GM12878 (cell line): ENCODE data around the gene TCOF1. TPM values are rescaled to one million over a fixed set of nuclear protein-coding genes. Genes with fewer than 3 reads are reported as not detected.
A peak's percentile ranks its signal among the peaks of the same experiment; 100 is the strongest.

Source experiments
- ATF2 ChIP-seq: IDR thresholded peaks from 2 replicates; pipeline ENCODE4 v1.6.1; 2012; ENCODE audit warnings: low read length, inconsistent platforms
- ATF7 ChIP-seq: fragments of 450-650 bp; IDR thresholded peaks from 2 replicates; pipeline ENCODE4 v1.6.1; 2016; ENCODE audit warnings: low read depth, mild to moderate bottlenecking
- BCL11A ChIP-seq: IDR thresholded peaks from 2 replicates; pipeline ENCODE4 v1.6.1; 2011; ENCODE audit warnings: low read depth, low read length
- CBX3 ChIP-seq: fragments of 200-600 bp; sonication (generic); IDR thresholded peaks from 2 replicates; pipeline ENCODE4 v1.6.1; 2016; ENCODE audit warnings: low read depth, borderline replicate concordance
- EGR1 ChIP-seq, 2 experiments: IDR thresholded peaks; 1 replicate in 1 of 2; 2 replicates in 1 of 2; pipeline ENCODE4 v1.6.1; 2011 to 2012; ENCODE audit warnings: low read depth in 2 of 2, low read length in 2 of 2, borderline replicate concordance in 1 of 2, mild to moderate bottlenecking in 1 of 2, moderate library complexity in 1 of 2
- ESRRA ChIP-seq: IDR thresholded peaks from 2 replicates; pipeline ENCODE4 v1.6.1; 2012; ENCODE audit warnings: mild to moderate bottlenecking, low read length, improper control_type of control experiment
- HDAC6 ChIP-seq: fragments of 200-600 bp; sonication (generic); IDR thresholded peaks from one replicate; pipeline ENCODE4 v1.8.0; 2017; ENCODE audit warnings: antibody characterized with exemption; ENCODE audit not compliant: unreplicated experiment
- KAT2A ChIP-seq: conservative IDR thresholded peaks from 2 replicates; pipeline ENCODE4 v1.6.1; 2011; ENCODE audit warnings: low read depth, low read length; ENCODE audit not compliant: control insufficient read depth
- KLF5 ChIP-seq: fragments of 450-650 bp; IDR thresholded peaks from 2 replicates; pipeline ENCODE4 v1.6.1; 2014; ENCODE audit warnings: mild to moderate bottlenecking; ENCODE audit not compliant: partially characterized antibody
- MXI1 ChIP-seq: fragments of 150-350 bp; IDR thresholded peaks from 2 replicates; pipeline ENCODE4 v1.6.1; 2011; ENCODE audit warnings: low read depth, mild to moderate bottlenecking, inconsistent platforms, low read length, improper control_type of control experiment
- NFYA ChIP-seq: IDR thresholded peaks from 2 replicates; pipeline ENCODE4 v1.6.1; 2011; ENCODE audit warnings: low read depth, mild to moderate bottlenecking, low read length, improper control_type of control experiment, borderline replicate concordance
- NRF1 ChIP-seq: conservative IDR thresholded peaks from 2 replicates; pipeline ENCODE4 v1.6.1; 2011; ENCODE audit warnings: mild to moderate bottlenecking, low read depth, low read length, improper control_type of control experiment
- RELA ChIP-seq: fragments of 450-650 bp; IDR thresholded peaks from 2 replicates; pipeline ENCODE4 v1.8.0; 2014; ENCODE audit warnings: borderline replicate concordance; ENCODE audit not compliant: partially characterized antibody
- SRF ChIP-seq, 2 experiments: IDR thresholded peaks; 2 replicates each; pipeline ENCODE4 v1.6.1; 2011; ENCODE audit warnings: low read depth in 2 of 2, low read length in 2 of 2, mild to moderate bottlenecking in 1 of 2, moderate library complexity in 1 of 2
- TAF1 ChIP-seq: IDR thresholded peaks from 2 replicates; pipeline ENCODE4 v1.6.1; 2011; ENCODE audit warnings: mild to moderate bottlenecking, low read depth, low read length, borderline replicate concordance
- YY1 ChIP-seq: IDR thresholded peaks from 2 replicates; pipeline ENCODE4 v1.6.1; 2011; ENCODE audit warnings: low read depth, mild to moderate bottlenecking, low read length
- ZBTB40 ChIP-seq: fragments of 450-650 bp; IDR thresholded peaks from 2 replicates; pipeline ENCODE4 v1.6.1; 2016; ENCODE audit warnings: mild to moderate bottlenecking, moderate library complexity, borderline replicate concordance
- ZNF622 ChIP-seq: fragments of 450-650 bp; IDR thresholded peaks from 2 replicates; pipeline ENCODE4 v1.6.1; 2017; ENCODE audit warnings: mild to moderate bottlenecking, inconsistent platforms
- polyA plus RNA-seq, 11 experiments: library from polyadenylated mRNA; depleted of rRNA in 4 of 11; unstranded in 6 of 11; stranded (reverse) in 5 of 11; fragments of >200 nt; fragmentation: Nextera tagmentation in 4 of 11; fragmentation: Illumina TruSeq in 1 of 11; extraction: Ambion mirVana in 4 of 11; extraction: Trizol in 1 of 11; gene quantifications; 1 replicate in 1 of 11; 2 replicates in 10 of 11; pipeline versions ENCODE4 v1.2.1 to v1.2.3, GENCODE V29; 2011 to 2016; ENCODE audit warnings: inconsistent platforms in 2 of 11, missing spikeins in 2 of 11, low read depth in 1 of 11
- total RNA-seq, 4 experiments: library from RNA; depleted of rRNA in 3 of 4; stranded (reverse); fragments of >200 nt in 3 of 4; fragmentation: Illumina TruSeq in 1 of 4; extraction: Trizol in 1 of 4; gene quantifications; 2 replicates each; pipeline versions ENCODE4 v1.2.1 to v1.2.3, GENCODE V29; 2013 to 2021
- TF ChIP-seq, protein P1 (sequence below): fragments of 450-650 bp; formaldehyde crosslinking; IDR thresholded peaks from 2 replicates; pipeline ENCODE4 v1.4.0; 2020; ENCODE audit warnings: mild to moderate bottlenecking, moderate library complexity
- TF ChIP-seq, protein P2 (sequence below): IDR thresholded peaks from 2 replicates; pipeline ENCODE4 v1.6.1; 2011; ENCODE audit warnings: borderline replicate concordance, low read depth, mild to moderate bottlenecking, moderate library complexity, low read length; ENCODE audit not compliant: insufficient read depth, poor library complexity, severe bottlenecking

The TCOF1 gene
- total and polyA plus RNA-seq, 10 of the 15 experiments (the other 5 are each of a cell fraction or from before 2014, with no cell fraction given) = 8.7 to 83.9 (median 38.9) TPM

DNA sequence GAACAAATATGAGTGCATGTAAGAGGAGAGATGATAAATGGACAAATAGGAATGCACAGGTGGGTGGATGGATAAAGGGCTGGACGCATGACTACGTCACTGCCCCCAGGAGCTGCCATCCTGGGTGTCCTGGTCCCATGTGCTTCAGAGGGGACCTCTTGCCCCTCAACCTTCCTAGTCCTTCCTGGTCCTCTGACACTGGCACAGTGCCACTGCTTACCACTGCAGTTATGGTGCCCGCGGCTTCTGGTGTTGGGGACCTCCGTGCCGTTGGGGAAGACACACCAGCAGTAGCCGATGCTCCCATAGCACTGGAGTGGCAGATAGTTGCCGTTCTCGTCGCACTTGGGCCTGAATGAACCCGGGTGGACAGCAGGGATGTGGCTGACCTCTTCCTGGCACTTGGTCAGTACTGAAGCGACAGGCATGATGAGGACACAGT lies 45.4 kb downstream of the TCOF1 start (continued):
- TF ChIP-seq SRF (IDR thresholded peaks at IDR 0.05; ENCODE audit: low read depth in 2 of 2, low read length in 2 of 2) = no peak
- TF ChIP-seq NRF1 = no peak
- TF ChIP-seq ATF2 = no peak
- TF ChIP-seq MXI1 = no peak; the same call in 1 of the 2 replicates
- TF ChIP-seq TAF1 = no peak
- 0 out of 2 replicates have a peak, but pooled peaks have one; percentile 18 for TF ChIP-seq YY1
- TF ChIP-seq, protein P1, sequence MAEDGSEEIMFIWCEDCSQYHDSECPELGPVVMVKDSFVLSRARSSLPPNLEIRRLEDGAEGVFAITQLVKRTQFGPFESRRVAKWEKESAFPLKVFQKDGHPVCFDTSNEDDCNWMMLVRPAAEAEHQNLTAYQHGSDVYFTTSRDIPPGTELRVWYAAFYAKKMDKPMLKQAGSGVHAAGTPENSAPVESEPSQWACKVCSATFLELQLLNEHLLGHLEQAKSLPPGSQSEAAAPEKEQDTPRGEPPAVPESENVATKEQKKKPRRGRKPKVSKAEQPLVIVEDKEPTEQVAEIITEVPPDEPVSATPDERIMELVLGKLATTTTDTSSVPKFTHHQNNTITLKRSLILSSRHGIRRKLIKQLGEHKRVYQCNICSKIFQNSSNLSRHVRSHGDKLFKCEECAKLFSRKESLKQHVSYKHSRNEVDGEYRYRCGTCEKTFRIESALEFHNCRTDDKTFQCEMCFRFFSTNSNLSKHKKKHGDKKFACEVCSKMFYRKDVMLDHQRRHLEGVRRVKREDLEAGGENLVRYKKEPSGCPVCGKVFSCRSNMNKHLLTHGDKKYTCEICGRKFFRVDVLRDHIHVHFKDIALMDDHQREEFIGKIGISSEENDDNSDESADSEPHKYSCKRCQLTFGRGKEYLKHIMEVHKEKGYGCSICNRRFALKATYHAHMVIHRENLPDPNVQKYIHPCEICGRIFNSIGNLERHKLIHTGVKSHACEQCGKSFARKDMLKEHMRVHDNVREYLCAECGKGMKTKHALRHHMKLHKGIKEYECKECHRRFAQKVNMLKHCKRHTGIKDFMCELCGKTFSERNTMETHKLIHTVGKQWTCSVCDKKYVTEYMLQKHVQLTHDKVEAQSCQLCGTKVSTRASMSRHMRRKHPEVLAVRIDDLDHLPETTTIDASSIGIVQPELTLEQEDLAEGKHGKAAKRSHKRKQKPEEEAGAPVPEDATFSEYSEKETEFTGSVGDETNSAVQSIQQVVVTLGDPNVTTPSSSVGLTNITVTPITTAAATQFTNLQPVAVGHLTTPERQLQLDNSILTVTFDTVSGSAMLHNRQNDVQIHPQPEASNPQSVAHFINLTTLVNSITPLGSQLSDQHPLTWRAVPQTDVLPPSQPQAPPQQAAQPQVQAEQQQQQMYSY (CRISPR knock-in tag) = no peak
- no peak for TF ChIP-seq KAT2A
- TF ChIP-seq ESRRA = no peak
- no peak for TF ChIP-seq NFYA
- peak in 1 of 2 experiments; percentile 34; a peak in 1 of 3 replicates for TF ChIP-seq EGR1 (IDR thresholded peaks at IDR 0.05; ENCODE audit: borderline replicate concordance in 1 of 2, low read depth in 2 of 2, low read length in 2 of 2)
- TF ChIP-seq, protein P2, sequence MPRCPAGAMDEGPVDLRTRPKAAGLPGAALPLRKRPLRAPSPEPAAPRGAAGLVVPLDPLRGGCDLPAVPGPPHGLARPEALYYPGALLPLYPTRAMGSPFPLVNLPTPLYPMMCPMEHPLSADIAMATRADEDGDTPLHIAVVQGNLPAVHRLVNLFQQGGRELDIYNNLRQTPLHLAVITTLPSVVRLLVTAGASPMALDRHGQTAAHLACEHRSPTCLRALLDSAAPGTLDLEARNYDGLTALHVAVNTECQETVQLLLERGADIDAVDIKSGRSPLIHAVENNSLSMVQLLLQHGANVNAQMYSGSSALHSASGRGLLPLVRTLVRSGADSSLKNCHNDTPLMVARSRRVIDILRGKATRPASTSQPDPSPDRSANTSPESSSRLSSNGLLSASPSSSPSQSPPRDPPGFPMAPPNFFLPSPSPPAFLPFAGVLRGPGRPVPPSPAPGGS = peak; percentile 74
- TF ChIP-seq KLF5 = no peak
- no peak for TF ChIP-seq BCL11A
- TF ChIP-seq HDAC6 = no peak
- no peak for TF ChIP-seq RELA
- TF ChIP-seq ATF7 = no peak
- no peak for TF ChIP-seq CBX3
- TF ChIP-seq ZNF622 = no peak
- no peak for TF ChIP-seq ZBTB40
